ENCODE results near the gene KRTAP20-3. TPM values are rescaled to one million over a fixed set of nuclear protein-coding genes. Genes with fewer than 3 reads are reported as not detected.

The KRTAP20-3 gene
- total RNA-seq, 1 experiment from 2014 or later, result not detected

DNA sequence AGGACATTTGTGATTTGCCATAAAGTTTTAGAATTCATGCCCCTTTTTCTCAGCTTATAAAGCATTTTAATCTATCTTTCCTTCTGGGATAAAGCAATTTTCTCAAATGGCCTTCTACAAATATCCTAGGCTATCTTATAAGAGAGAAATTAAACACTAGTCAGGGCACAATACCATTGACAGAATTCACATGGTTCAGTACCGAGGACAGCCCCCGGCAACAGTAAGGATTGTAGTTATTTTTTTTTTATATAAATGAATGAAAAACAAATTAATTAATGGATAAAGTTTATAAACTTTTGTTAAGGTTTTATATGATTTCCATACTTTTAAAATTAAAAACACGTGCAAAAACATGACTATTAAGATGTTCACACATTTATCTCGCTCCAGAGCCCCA, 14.6 kb upstream of the KRTAP20-3 start:
- Histone ChIP-seq H3K27me3 (ENCODE audit: low read length) (no peaks in the 10 kb centered on the region), H3K9me2 (replicated peaks; ENCODE audit: low read length) (no peaks in the 10 kb centered on the region), H3K9me3 (ENCODE audit: low read length) (no peaks in the 10 kb centered on the region), H3K79me2 (ENCODE audit: low read length) (no peaks in the 10 kb centered on the region), H3K4me1 (ENCODE audit: insufficient read depth, low read length) (0 out of 2 replicates have a peak, but pooled peaks cover 3% of the 10 kb centered on the region), H3K4me2 (ENCODE audit: low read length) (no peak overlapping the region), H3K4me3 (ENCODE audit: low read length) (no peak overlapping the region), H3K27ac (ENCODE audit: low read length) (no peak overlapping the region), H4K20me1 (ENCODE audit: low read length) (no peaks in the 10 kb centered on the region), H2AFZ (ENCODE audit: low read length) (no peak overlapping the region), H3K9ac (ENCODE audit: low read length) (no peak overlapping the region), H3K36me3 (ENCODE audit: low read depth, low read length) (no peaks in the 10 kb centered on the region), H3F3A (ENCODE audit: low read length, unreplicated experiment) (no peaks in the 10 kb centered on the region)
- ChIA-PET CTCF (no interaction called here), POLR2A (ENCODE audit: unreplicated experiment) (no interaction called here)
- no TSS peak for BruUV-seq (replicated peaks)
- DNase-seq, result no peak
- intact Hi-C loops (cut with micrococcal nuclease), result no loop called here
- TF ChIP-seq, protein P1, sequence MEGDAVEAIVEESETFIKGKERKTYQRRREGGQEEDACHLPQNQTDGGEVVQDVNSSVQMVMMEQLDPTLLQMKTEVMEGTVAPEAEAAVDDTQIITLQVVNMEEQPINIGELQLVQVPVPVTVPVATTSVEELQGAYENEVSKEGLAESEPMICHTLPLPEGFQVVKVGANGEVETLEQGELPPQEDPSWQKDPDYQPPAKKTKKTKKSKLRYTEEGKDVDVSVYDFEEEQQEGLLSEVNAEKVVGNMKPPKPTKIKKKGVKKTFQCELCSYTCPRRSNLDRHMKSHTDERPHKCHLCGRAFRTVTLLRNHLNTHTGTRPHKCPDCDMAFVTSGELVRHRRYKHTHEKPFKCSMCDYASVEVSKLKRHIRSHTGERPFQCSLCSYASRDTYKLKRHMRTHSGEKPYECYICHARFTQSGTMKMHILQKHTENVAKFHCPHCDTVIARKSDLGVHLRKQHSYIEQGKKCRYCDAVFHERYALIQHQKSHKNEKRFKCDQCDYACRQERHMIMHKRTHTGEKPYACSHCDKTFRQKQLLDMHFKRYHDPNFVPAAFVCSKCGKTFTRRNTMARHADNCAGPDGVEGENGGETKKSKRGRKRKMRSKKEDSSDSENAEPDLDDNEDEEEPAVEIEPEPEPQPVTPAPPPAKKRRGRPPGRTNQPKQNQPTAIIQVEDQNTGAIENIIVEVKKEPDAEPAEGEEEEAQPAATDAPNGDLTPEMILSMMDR (conservative IDR thresholded peaks at IDR 0.05; ENCODE audit: low read depth, low read length), result no peak
- TF ChIP-seq EZH2 (IDR thresholded peaks at IDR 0.05; ENCODE audit: low read length, unreplicated experiment) (no peak), EZH2phosphoT487 (IDR thresholded peaks at IDR 0.05; ENCODE audit: borderline replicate concordance, low read length) (no peak)
- ATAC-seq, result no peak

DNA sequence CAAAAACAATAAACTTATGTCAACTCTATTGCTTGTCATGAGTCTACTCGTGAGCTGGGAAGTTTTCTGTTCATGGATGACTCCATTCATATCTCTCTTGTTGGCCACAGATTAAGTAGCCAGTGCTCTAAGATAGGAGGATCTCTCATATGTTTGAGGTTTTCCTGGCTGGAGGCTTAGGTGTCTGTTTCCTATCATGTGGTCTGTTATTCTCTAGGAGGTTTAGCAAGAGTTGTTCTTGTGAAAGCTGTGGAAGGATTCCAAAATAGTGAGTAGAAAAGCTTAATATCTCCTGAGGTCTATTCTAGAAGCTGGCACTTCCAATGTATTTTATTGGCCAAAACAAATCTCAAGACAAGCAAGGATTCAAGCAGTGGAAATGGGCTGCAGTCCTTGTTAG, 13.5 kb upstream of the KRTAP20-3 start:
- Histone ChIP-seq H3K27ac (ENCODE audit: low read length) (no peak overlapping the region), H3K4me3 (ENCODE audit: low read length) (no peak overlapping the region), H3K9me2 (replicated peaks; ENCODE audit: low read length) (no peaks in the 10 kb centered on the region), H3K79me2 (ENCODE audit: low read length) (no peaks in the 10 kb centered on the region), H3F3A (ENCODE audit: low read length, unreplicated experiment) (no peaks in the 10 kb centered on the region), H3K4me1 (ENCODE audit: insufficient read depth, low read length) (0 out of 2 replicates have a peak, but pooled peaks cover 3% of the 10 kb centered on the region), H3K27me3 (ENCODE audit: low read length) (no peaks in the 10 kb centered on the region), H3K9me3 (ENCODE audit: low read length) (no peaks in the 10 kb centered on the region), H2AFZ (ENCODE audit: low read length) (no peak overlapping the region), H3K36me3 (ENCODE audit: low read depth, low read length) (no peaks in the 10 kb centered on the region), H3K9ac (ENCODE audit: low read length) (no peak overlapping the region), H4K20me1 (ENCODE audit: low read length) (no peaks in the 10 kb centered on the region), H3K4me2 (ENCODE audit: low read length) (no peak overlapping the region)
- ATAC-seq, result no peak
- DNase-seq, result no peak
- intact Hi-C loops (cut with micrococcal nuclease), result no loop called here
- POLR2A ChIA-PET (ENCODE audit: unreplicated experiment), result no interaction called here
- CTCF ChIA-PET, result no interaction called here
- TF ChIP-seq, protein P1 (conservative IDR thresholded peaks at IDR 0.05; ENCODE audit: low read depth, low read length), result no peak
- no peak for TF ChIP-seq EZH2phosphoT487 (IDR thresholded peaks at IDR 0.05; ENCODE audit: borderline replicate concordance, low read length)
- BruUV-seq (replicated peaks), result no TSS peak

DNA sequence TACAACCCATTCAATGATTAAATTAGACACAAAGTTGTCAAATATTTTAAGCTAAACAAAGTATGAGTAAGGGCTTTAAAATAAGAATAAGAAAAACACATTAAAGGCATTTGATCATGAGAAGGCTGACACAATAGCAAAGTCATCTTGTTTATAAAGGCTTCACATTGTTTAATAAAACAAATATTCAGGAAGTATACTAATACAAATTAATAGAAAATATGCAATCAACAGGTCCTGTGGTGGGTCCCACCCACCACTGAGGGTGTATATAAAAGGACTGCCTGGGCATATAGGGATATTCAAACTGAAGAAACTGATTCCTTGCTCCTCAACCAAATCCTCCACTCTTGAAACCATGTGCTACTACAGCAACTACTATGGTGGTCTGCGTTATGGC, 7.8 kb upstream of the KRTAP20-3 start, which contains the start of gene KRTAP20-2:
Gene KRTAP20-2 (plus strand): TSS at position 301 of the 400 bp plus-strand sequence. CDS start 58 bp downstream, at position 359.
- Histone ChIP-seq H3K9me2 (replicated peaks; ENCODE audit: low read length) (0 out of 2 replicates have a peak, but pooled peaks cover 3% of the 10 kb centered on the region), H3K4me2 (ENCODE audit: low read length) (no peak within 1 kb of the TSS), H4K20me1 (ENCODE audit: low read length) (no peaks in the 10 kb centered on the region), H3K9ac (ENCODE audit: low read length) (no peak within 1 kb of the TSS), H3K79me2 (ENCODE audit: low read length) (no peaks in the 10 kb centered on the region), H3K27ac (ENCODE audit: low read length) (no peak within 1 kb of the TSS), H3K9me3 (ENCODE audit: low read length) (no peaks in the 10 kb centered on the region), H2AFZ (ENCODE audit: low read length) (no peak within 1 kb of the TSS), H3K4me3 (ENCODE audit: low read length) (no peak within 1 kb of the TSS), H3F3A (ENCODE audit: low read length, unreplicated experiment) (no peaks in the 10 kb centered on the region), H3K4me1 (ENCODE audit: insufficient read depth, low read length) (no peaks in the 10 kb centered on the region), H3K36me3 (ENCODE audit: low read depth, low read length) (no peaks in the 10 kb centered on the region), H3K27me3 (ENCODE audit: low read length) (no peaks in the 10 kb centered on the region)
- ATAC-seq (peak; percentile 20; the same call in 1 of the 2 replicates), DNase-seq (no peak)
- intact Hi-C loops (cut with micrococcal nuclease), result no loop called here
- ChIA-PET POLR2A (ENCODE audit: unreplicated experiment) (no interaction called here), CTCF (no interaction called here)
- no TSS peak for BruUV-seq (replicated peaks)
- TF ChIP-seq EZH2phosphoT487 (IDR thresholded peaks at IDR 0.05; ENCODE audit: borderline replicate concordance, low read length), result no peak
- TF ChIP-seq, protein P1 (conservative IDR thresholded peaks at IDR 0.05; ENCODE audit: low read depth, low read length), result no peak
- no peak for TF ChIP-seq EZH2 (IDR thresholded peaks at IDR 0.05; ENCODE audit: low read length, unreplicated experiment)

Data from PC-3 (cell line).